ENCODE results near the gene HLA-DRB5. TPM values are rescaled to one million over a fixed set of nuclear protein-coding genes. Genes with fewer than 3 reads are reported as not detected.
"Not testable (repeated sequence)": the region's sequence is repeated elsewhere in the genome, so short reads cannot be mapped to it uniquely, and the experiment has no call there.

Gene HLA-DRB5
- total RNA-seq, 2 experiments from 2014 or later = 0.26 TPM; not detected in 1

DNA sequence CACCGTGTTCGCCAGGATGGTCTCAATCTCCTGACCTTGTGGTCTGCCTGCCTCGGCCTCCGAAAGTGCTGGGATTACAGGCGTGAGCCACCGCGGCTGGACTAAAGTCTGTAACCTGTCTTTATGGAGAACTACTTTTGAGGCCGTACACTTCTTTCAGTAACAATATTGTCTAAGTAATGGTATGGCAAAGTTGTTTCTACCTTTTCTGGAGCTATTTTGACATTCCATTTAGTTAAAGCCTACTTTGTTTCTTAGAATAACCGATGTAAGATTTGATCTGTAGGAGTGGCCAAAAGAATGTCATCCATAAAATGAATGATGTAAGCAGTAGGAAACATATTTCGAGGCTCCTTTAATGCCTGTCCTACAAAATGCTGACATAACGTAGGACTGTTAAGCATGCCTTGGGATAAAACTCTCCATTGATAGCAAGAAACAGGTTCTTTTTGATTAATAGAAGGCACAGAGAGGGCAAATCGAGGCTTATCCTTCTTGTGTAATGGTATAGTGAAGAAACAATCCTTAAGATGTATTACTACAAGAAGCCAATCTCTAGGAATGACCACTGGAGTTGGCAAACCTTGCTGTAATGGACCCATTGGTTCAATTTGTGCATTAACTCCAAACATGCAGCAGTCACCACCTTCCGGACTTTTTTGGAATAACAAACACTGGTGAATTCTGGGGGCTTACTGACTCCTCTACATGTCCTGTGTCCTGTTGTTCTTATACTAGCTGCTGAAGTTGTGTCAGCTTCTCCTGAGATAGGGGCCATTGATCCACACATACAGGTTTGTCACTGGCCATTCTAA is 54.5 kb downstream of the HLA-DRB5 start:
- Mint-ChIP-seq H3K27ac (no peak overlapping the region), H3K4me3 (no peak overlapping the region), H3K9me3 (peaks cover 14% of the 10 kb centered on the region), H3K27me3 (peaks cover 27% of the 10 kb centered on the region), H3K36me3 (no peaks in the 10 kb centered on the region), H3K4me1 (peaks cover 4% of the 10 kb centered on the region)
- DNase-seq (no peak), ATAC-seq (ENCODE audit: low read depth) (no peak)
- POLR2A ChIA-PET = no interaction called here

DNA sequence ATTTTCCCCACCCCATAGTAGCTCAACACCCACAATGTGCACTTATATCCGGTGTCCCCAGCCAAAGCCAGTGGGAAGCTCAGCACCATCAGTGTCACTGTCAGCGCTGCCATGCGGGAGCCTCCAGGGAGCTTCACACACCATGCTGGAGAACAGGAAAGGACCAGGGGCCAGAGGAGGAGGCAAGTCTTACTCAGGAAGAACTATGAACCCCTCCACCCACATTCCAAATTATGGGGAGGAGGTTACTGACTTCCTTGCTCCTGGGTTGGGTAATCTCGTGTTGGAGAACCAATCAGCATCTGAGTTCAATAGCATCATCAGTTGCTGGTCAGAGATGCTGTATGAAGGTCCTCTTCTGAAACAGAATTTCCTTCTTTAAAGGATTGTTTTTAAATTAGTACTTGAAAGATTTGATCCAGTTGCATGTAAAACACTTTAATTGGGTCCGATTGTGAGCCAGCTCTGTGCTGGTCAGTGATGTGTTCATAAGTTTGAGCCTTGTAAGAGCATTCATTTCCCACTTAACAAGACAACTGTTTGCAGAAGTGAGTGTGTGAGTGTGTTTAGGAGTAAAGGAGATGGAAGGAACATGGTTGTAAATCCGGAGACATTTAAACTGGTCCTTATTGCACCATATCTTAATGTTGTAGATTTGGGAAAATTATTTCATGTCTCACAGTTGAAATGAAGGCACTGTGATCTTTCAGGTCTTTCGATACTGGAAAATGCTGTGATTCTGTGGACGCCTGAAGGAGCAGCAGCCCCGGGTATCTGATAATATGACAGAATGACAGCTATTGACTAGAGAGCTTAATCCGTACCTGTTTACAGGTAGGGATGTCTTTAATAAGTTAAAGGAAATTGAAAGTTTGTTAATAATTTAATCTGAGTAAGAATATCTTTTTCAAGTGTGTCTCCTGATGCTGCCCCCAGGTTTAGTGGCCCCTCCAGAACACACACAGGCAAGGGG is 56.4 kb downstream of the HLA-DRB5 start:
- H3K9me3 Mint-ChIP-seq, H3K36me3 Mint-ChIP-seq, POLR2A ChIA-PET, DNase-seq, H3K4me1 Mint-ChIP-seq, H3K27ac Mint-ChIP-seq: not testable (repeated sequence)
- ATAC-seq (ENCODE audit: low read depth) = peak; percentile 56
- Mint-ChIP-seq H3K27me3 (peaks cover 27% of the 10 kb centered on the region), H3K4me3 (peak overlapping the region; percentile 6)

DNA sequence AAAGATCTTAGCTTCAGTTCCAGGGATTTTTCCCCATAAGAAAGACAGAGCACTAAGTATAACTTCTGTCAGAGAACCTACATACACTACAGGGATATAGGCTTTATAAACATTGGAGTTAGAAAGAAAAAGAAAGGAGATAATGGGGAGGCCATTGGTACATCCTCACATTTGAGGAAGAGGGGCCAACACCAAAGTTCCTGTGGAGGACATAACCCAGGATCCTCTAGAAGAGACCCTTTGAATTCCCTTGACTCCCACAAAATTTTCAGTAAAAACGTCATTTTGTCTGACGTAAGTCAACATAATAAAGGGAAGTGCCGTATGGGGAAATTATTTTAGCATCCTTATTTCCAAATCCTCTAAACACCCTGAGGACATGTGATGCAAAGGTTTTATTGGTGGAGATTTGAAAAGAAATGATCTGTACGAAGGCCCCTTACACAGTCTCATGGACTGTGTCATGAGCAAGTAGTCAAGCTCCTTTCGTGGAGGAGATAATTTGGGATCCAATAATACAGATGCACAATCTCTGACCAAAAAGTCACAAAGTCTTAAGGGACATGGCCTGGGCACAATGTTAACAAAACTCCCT is 57.2 kb downstream of the HLA-DRB5 start:
- no peaks in the 10 kb centered on the region for H3K36me3 Mint-ChIP-seq
- H3K4me3 Mint-ChIP-seq = peak overlapping the region; percentile 6
- DNase-seq = no peak
- H3K27me3 Mint-ChIP-seq = peaks cover 24% of the 10 kb centered on the region
- no peak for ATAC-seq (ENCODE audit: low read depth)
- peaks cover 4% of the 10 kb centered on the region for H3K4me1 Mint-ChIP-seq
- POLR2A ChIA-PET = no interaction called here
- no peak overlapping the region for H3K27ac Mint-ChIP-seq
- H3K9me3 Mint-ChIP-seq = peaks cover 6% of the 10 kb centered on the region

DNA sequence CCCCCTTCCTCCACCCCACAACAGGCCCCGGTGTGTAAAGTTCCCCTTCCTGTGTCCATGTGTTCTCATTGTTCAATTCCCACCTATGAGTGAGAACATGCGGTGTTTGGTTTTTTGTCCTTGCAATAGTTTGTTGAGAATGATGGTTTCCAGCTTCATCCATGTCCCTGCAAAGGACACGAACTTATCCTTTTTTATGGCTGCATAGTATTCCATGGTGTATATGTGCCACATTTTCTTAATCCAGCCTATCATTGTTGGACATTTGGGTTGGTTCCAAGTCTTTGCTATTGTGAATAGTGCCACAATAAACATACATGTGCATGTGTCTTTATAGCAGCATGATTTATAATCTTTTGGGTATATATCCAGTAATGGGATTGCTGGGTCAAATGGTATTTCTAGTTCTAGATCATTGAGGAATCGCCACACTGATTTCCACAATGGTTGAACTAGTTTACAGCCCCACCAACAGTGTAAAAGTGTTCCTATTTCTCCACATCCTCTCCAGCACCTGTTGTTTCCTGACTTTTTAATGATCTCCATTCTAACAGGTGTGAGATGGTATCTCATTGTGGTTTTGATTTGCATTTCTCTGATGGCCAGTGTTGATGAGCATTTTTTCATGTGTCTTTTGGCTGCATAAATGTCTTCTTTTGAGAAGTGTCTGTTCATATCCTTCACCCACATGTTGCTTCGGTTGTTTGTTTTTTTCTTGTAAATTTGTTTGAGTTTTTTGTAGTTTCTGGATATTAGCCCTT is 62.2 kb downstream of the HLA-DRB5 start:
- POLR2A ChIA-PET; H3K9me3 Mint-ChIP-seq; DNase-seq; H3K27ac Mint-ChIP-seq; H3K4me3 Mint-ChIP-seq; H3K36me3 Mint-ChIP-seq; ATAC-seq (ENCODE audit: low read depth); H3K4me1 Mint-ChIP-seq: not testable (repeated sequence)
- H3K27me3 Mint-ChIP-seq = peaks cover 26% of the 10 kb centered on the region

Other genes with a start within 250 kb of the HLA-DRB5 start
- gene TSBP1, start 158.4 kb downstream of the HLA-DRB5 start, total RNA-seq = not detected
- gene BTNL2, start 123.1 kb downstream of the HLA-DRB5 start, total RNA-seq = not detected
- 10 to 100 TPM; 25.8 to 26.1 TPM for gene HLA-DRA, start 90.4 kb downstream of the HLA-DRB5 start, total RNA-seq
- 10 to 100 TPM; 11.8 to 12.1 TPM for gene HLA-DRB1, start 59.6 kb upstream of the HLA-DRB5 start, total RNA-seq
- gene HLA-DQA1, start 107.1 kb upstream of the HLA-DRB5 start, total RNA-seq = 1 to 10 TPM; 3.9 to 4.6 TPM
- 10 to 100 TPM; 16.5 to 19.0 TPM for gene HLA-DQB1, start 136.4 kb upstream of the HLA-DRB5 start, total RNA-seq
- under 1 TPM in 1 of 2 experiments, not detected in 1; 0.34 TPM for gene HLA-DQA2, start 211.1 kb upstream of the HLA-DRB5 start, total RNA-seq
- gene HLA-DQB2, start 233.2 kb upstream of the HLA-DRB5 start, total RNA-seq = not detected